Measurements from ENCODE around the gene ASPA. TPM values are rescaled to one million over a fixed set of nuclear protein-coding genes. Genes with fewer than 3 reads are reported as not detected.

Gene ASPA
- total and polyA plus RNA-seq, 2 donors: 0.18 to 0.57 TPM

DNA sequence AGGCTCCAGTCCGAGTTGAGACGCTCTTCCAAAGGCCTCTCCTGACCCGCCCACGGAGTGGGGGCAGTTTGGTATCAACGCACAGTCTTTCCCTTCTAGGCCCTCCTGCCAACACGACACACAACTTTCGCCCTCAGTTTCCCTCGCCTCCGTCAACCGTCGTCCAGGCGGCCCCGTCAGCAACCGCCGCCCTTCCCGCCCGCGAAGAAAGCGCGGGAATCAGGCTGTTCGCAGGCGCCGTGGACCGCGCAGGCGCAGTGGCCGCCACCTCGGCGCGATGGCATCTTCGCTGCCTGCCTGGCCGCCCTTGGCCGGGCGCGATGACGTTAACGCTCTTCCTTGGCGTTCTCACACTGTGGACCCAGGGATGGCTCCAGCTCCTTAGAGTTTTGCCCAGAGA is 4.2 kb upstream of the ASPA start, which contains the start of gene SPATA22:
Gene SPATA22 (minus strand): TSS at position 221 of the 400 bp plus-strand sequence. CDS start 2,494 bp downstream, outside the sequence.
- Histone ChIP-seq H3K9me3 (ENCODE audit: control insufficient read depth in 2 of 2, insufficient read depth in 1 of 2, low read length in 1 of 2) (no peaks in the 10 kb centered on the region), H3K4me3 (ENCODE audit: low read length in 2 of 2) (no peak within 1 kb of the TSS), H3K27ac (ENCODE audit: low read depth in 1 of 2, low read length in 1 of 2) (no peak within 1 kb of the TSS), H3K27me3 (ENCODE audit: control insufficient read depth in 2 of 2, insufficient read depth in 1 of 2, low read length in 1 of 2) (no peaks in the 10 kb centered on the region), H3K36me3 (ENCODE audit: control insufficient read depth in 2 of 2, insufficient read depth in 2 of 2, low read length in 1 of 2) (no peaks in the 10 kb centered on the region), H3K4me1 (ENCODE audit: control insufficient read depth in 2 of 2, insufficient read depth in 2 of 2, low read length in 2 of 2) (no peaks in the 10 kb centered on the region)
- no peak for DNase-seq (ENCODE audit: low read depth in 6 of 9, low spot score in 9 of 9)
- 94% methylated on average over 38 of the region's 38 CpGs for WGBS

DNA sequence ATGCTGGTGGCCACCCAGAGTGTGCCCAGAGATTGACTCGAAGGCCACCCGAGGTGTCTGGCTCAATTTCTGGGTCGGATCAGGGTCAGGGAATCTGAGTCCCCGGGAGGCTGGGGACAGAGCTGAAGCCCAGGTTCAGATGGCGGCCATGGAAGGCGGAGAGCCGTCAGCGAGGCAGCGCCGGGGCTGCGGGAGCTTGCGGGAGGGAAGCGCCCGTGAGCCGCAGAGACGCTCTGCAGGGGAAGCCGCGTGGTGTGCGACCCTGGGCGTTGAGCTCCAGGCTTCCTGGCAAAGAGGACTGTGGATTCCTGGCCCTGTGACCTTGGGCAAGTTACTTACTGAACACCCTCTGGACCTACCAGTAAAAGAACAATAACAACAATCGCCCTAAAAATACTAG is 3.7 kb upstream of the ASPA start:
- no peaks in the 10 kb centered on the region for H3K4me1 ChIP-seq (ENCODE audit: control insufficient read depth in 2 of 2, insufficient read depth in 2 of 2, low read length in 2 of 2)
- WGBS: 99% methylated on average over 21 of the region's 21 CpGs
- H3K27ac ChIP-seq (ENCODE audit: low read depth in 1 of 2, low read length in 1 of 2): no peak overlapping the region
- H3K27me3 ChIP-seq (ENCODE audit: control insufficient read depth in 2 of 2, insufficient read depth in 1 of 2, low read length in 1 of 2): no peaks in the 10 kb centered on the region
- H3K9me3 ChIP-seq (ENCODE audit: control insufficient read depth in 2 of 2, insufficient read depth in 1 of 2, low read length in 1 of 2): no peaks in the 10 kb centered on the region
- H3K36me3 ChIP-seq (ENCODE audit: control insufficient read depth in 2 of 2, insufficient read depth in 2 of 2, low read length in 1 of 2): no peaks in the 10 kb centered on the region
- H3K4me3 ChIP-seq (ENCODE audit: low read length in 2 of 2): no peak overlapping the region
- DNase-seq (ENCODE audit: low read depth in 6 of 9, low spot score in 9 of 9): no peak

DNA sequence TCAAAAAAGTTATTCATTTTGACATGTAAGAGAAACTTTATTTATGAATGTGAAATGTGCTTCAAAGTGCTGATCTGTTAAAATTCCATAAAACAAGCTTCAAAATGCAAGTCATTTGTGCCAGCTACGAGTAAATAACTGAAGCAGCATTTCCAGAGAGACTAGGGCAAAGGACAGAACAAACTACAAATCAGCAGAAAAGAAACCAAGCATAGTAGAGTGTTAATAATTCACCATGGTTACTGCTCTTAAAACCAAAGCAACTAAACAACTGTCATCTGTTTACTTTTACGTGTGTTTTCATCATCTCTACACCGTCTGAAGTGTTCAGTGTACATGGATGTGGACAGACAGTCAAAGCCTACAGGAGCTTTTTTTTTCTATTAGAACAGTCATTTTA is 1.6 kb upstream of the ASPA start:
- H3K36me3 ChIP-seq (ENCODE audit: control insufficient read depth in 2 of 2, insufficient read depth in 2 of 2, low read length in 1 of 2): no peaks in the 10 kb centered on the region
- H3K4me3 ChIP-seq (ENCODE audit: low read length in 2 of 2): no peak overlapping the region
- no peaks in the 10 kb centered on the region for H3K27me3 ChIP-seq (ENCODE audit: control insufficient read depth in 2 of 2, insufficient read depth in 1 of 2, low read length in 1 of 2)
- no peaks in the 10 kb centered on the region for H3K4me1 ChIP-seq (ENCODE audit: control insufficient read depth in 2 of 2, insufficient read depth in 2 of 2, low read length in 2 of 2)
- H3K9me3 ChIP-seq (ENCODE audit: control insufficient read depth in 2 of 2, insufficient read depth in 1 of 2, low read length in 1 of 2): no peaks in the 10 kb centered on the region
- no peak overlapping the region for H3K27ac ChIP-seq (ENCODE audit: low read depth in 1 of 2, low read length in 1 of 2)
- no peak for DNase-seq (ENCODE audit: low read depth in 6 of 9, low spot score in 9 of 9)
- 83% methylated on average over 3 of the region's 3 CpGs for WGBS

DNA sequence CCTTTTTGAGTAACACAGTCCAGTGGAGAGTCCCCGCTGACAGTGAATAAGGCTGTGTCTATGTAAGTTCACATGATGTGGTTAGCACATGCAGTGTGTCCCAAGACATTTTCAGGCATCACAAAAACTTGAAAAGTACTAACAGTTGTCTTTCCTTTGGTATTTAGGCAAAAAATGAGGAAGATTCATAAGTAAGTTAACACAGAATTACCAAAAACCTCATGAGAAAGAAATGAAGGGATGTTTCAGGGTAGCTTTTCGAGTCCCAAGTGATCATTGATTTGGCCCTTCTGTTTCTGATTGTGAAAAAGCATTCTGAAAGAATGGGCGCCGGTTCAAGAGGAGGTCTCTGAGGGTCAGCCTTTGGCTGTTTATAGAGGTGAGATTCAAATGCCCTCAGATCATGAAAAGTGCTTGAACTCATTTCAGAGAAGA is 529 bp upstream of the ASPA start:
- WGBS: 80% methylated on average over 4 of the region's 4 CpGs
- no peaks in the 10 kb centered on the region for H3K27me3 ChIP-seq (ENCODE audit: control insufficient read depth in 2 of 2, insufficient read depth in 1 of 2, low read length in 1 of 2)
- no peak overlapping the region for H3K4me3 ChIP-seq (ENCODE audit: low read length in 2 of 2)
- H3K36me3 ChIP-seq (ENCODE audit: control insufficient read depth in 2 of 2, insufficient read depth in 2 of 2, low read length in 1 of 2): no peaks in the 10 kb centered on the region
- no peaks in the 10 kb centered on the region for H3K9me3 ChIP-seq (ENCODE audit: control insufficient read depth in 2 of 2, insufficient read depth in 1 of 2, low read length in 1 of 2)
- H3K4me1 ChIP-seq (ENCODE audit: control insufficient read depth in 2 of 2, insufficient read depth in 2 of 2, low read length in 2 of 2): no peaks in the 10 kb centered on the region
- no peak for DNase-seq (ENCODE audit: low read depth in 6 of 9, low spot score in 9 of 9)
- no peak overlapping the region for H3K27ac ChIP-seq (ENCODE audit: low read depth in 1 of 2, low read length in 1 of 2)

DNA sequence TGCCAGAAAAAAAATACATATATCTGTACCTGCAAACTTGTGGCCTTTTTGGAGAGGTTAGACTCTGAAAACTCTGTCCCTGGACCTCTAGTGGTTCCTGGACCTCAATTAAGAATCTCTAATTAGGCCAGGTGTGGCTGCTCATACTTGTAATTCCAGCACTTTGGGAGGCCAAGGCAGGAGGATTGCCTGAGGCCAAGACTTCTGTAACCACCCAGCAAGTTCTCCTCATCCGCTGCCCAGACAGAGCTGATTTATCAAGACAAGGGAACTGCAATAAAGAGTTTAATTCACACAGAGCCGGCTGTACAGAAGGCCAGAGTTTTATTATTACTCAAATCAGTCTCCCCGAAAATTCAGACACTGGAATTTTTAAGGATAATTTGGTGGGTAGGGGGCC is 4.2 kb downstream of the ASPA start:
- WGBS: 95% methylated on average over 3 of the region's 3 CpGs

GRCh38 chr17:3482852-3483251 is 7.1 kb downstream of the ASPA start:
- no peaks in the 10 kb centered on the region for H3K36me3 ChIP-seq (ENCODE audit: control insufficient read depth in 2 of 2, insufficient read depth in 2 of 2, low read length in 1 of 2)
- H3K9me3 ChIP-seq (ENCODE audit: control insufficient read depth in 2 of 2, insufficient read depth in 1 of 2, low read length in 1 of 2): no peaks in the 10 kb centered on the region
- H3K27me3 ChIP-seq (ENCODE audit: control insufficient read depth in 2 of 2, insufficient read depth in 1 of 2, low read length in 1 of 2): no peaks in the 10 kb centered on the region
- H3K4me3 ChIP-seq (ENCODE audit: low read length in 2 of 2): no peak overlapping the region
- H3K27ac ChIP-seq (ENCODE audit: low read depth in 1 of 2, low read length in 1 of 2): no peak overlapping the region
- H3K4me1 ChIP-seq (ENCODE audit: control insufficient read depth in 2 of 2, insufficient read depth in 2 of 2, low read length in 2 of 2): no peaks in the 10 kb centered on the region
- no peak for DNase-seq (ENCODE audit: low read depth in 6 of 9, low spot score in 9 of 9)
- 85% methylated on average over 3 of the region's 3 CpGs for WGBS

More for the DNA sequence above, 4.2 kb downstream of the ASPA start:
- Histone ChIP-seq H3K4me3 (ENCODE audit: low read length in 2 of 2) (no peak overlapping the region), H3K9me3 (ENCODE audit: control insufficient read depth in 2 of 2, insufficient read depth in 1 of 2, low read length in 1 of 2) (no peaks in the 10 kb centered on the region), H3K27ac (ENCODE audit: low read depth in 1 of 2, low read length in 1 of 2) (no peak overlapping the region), H3K4me1 (ENCODE audit: control insufficient read depth in 2 of 2, insufficient read depth in 2 of 2, low read length in 2 of 2) (no peaks in the 10 kb centered on the region), H3K27me3 (ENCODE audit: control insufficient read depth in 2 of 2, insufficient read depth in 1 of 2, low read length in 1 of 2) (no peaks in the 10 kb centered on the region), H3K36me3 (ENCODE audit: control insufficient read depth in 2 of 2, insufficient read depth in 2 of 2, low read length in 1 of 2) (no peaks in the 10 kb centered on the region)
- no peak for DNase-seq (ENCODE audit: low read depth in 6 of 9, low spot score in 9 of 9)

- no peak overlapping the region for H3K4me3 ChIP-seq (ENCODE audit: low read length in 2 of 2)
- H3K27me3 ChIP-seq (ENCODE audit: control insufficient read depth in 2 of 2, insufficient read depth in 1 of 2, low read length in 1 of 2): no peaks in the 10 kb centered on the region
- H3K9me3 ChIP-seq (ENCODE audit: control insufficient read depth in 2 of 2, insufficient read depth in 1 of 2, low read length in 1 of 2): no peaks in the 10 kb centered on the region
- no peak overlapping the region for H3K27ac ChIP-seq (ENCODE audit: low read depth in 1 of 2, low read length in 1 of 2)
- 96% methylated on average over 8 of the region's 8 CpGs for WGBS
- DNase-seq (ENCODE audit: low read depth in 6 of 9, low spot score in 9 of 9): no peak
- H3K4me1 ChIP-seq (ENCODE audit: control insufficient read depth in 2 of 2, insufficient read depth in 2 of 2, low read length in 2 of 2): no peaks in the 10 kb centered on the region
- H3K36me3 ChIP-seq (ENCODE audit: control insufficient read depth in 2 of 2, insufficient read depth in 2 of 2, low read length in 1 of 2): no peaks in the 10 kb centered on the region
Observed at GRCh38 chr17:3485481-3486068, 9.8 kb downstream of the ASPA start.

DNA sequence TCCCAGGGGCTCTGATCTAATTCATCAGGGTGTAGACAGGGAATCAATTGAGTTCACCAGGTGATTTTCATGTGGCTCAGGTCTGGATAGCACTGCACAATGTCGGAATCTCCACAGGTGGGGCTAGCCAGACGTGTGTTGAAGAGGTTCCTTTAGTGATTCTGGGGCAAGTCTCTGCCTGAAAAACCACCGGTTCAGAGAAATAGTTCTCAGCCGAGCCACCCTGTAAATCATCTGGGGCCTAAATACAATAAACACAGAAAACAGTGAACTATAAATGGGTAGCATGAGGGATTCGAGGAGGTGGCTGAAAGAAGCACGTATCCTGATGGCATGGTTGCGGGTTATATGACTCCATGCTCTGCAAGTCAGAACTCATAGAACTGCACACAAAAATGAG is 21.3 kb downstream of the ASPA start:
- DNase-seq (ENCODE audit: low read depth in 6 of 9, low spot score in 9 of 9): no peak
- Histone ChIP-seq H3K4me3 (ENCODE audit: low read length in 2 of 2) (no peak overlapping the region), H3K27me3 (ENCODE audit: control insufficient read depth in 2 of 2, insufficient read depth in 1 of 2, low read length in 1 of 2) (no peaks in the 10 kb centered on the region), H3K27ac (ENCODE audit: low read depth in 1 of 2, low read length in 1 of 2) (no peak overlapping the region), H3K9me3 (ENCODE audit: control insufficient read depth in 2 of 2, insufficient read depth in 1 of 2, low read length in 1 of 2) (no peaks in the 10 kb centered on the region), H3K4me1 (ENCODE audit: control insufficient read depth in 2 of 2, insufficient read depth in 2 of 2, low read length in 2 of 2) (no peaks in the 10 kb centered on the region), H3K36me3 (ENCODE audit: control insufficient read depth in 2 of 2, insufficient read depth in 2 of 2, low read length in 1 of 2) (no peaks in the 10 kb centered on the region)
- WGBS: 91% methylated on average over 7 of the region's 7 CpGs

GRCh38 chr17:3501344-3501743 is 25.5 kb downstream of the ASPA start:
- Histone ChIP-seq H3K9me3 (ENCODE audit: control insufficient read depth in 2 of 2, insufficient read depth in 1 of 2, low read length in 1 of 2) (no peaks in the 10 kb centered on the region), H3K36me3 (ENCODE audit: control insufficient read depth in 2 of 2, insufficient read depth in 2 of 2, low read length in 1 of 2) (no peaks in the 10 kb centered on the region), H3K4me1 (ENCODE audit: control insufficient read depth in 2 of 2, insufficient read depth in 2 of 2, low read length in 2 of 2) (no peaks in the 10 kb centered on the region), H3K27ac (ENCODE audit: low read depth in 1 of 2, low read length in 1 of 2) (no peak overlapping the region), H3K27me3 (ENCODE audit: control insufficient read depth in 2 of 2, insufficient read depth in 1 of 2, low read length in 1 of 2) (no peaks in the 10 kb centered on the region), H3K4me3 (ENCODE audit: low read length in 2 of 2) (no peak overlapping the region)
- WGBS: 90% methylated on average over 5 of the region's 5 CpGs
- DNase-seq (ENCODE audit: low read depth in 6 of 9, low spot score in 9 of 9): no peak
